PFSK-1 (cell line): Measurements from ENCODE around the gene CCL22.

Experiments
- FOXP2 ChIP-seq: optimal IDR thresholded peaks from 2 replicates; pipeline ENCODE3; 2011; ENCODE audit warnings: borderline replicate concordance, control low read depth, inconsistent platforms; ENCODE audit not compliant: insufficient read depth; ENCODE audit errors: extremely low read length, extremely low read depth
- POLR2AphosphoS5 ChIP-seq: IDR thresholded peaks from 2 replicates; pipeline ENCODE4 v1.6.1; 2012; ENCODE audit warnings: low read depth, mild to moderate bottlenecking, control low read depth, low read length, moderate library complexity
- SIN3A ChIP-seq: IDR thresholded peaks from 2 replicates; pipeline ENCODE4 v1.6.1; 2012; ENCODE audit warnings: mild to moderate bottlenecking, low read length, moderate library complexity, borderline replicate concordance; ENCODE audit not compliant: insufficient read depth

- TF ChIP-seq POLR2AphosphoS5 (no peak), SIN3A (no peak), FOXP2 (no peak)
These were observed 25.0 kb downstream of the CCL22 start for GRCh38 chr16:57383276-57384247.
